NT2/D1 (cell line): ENCODE results near the gene NFU1.

Experiments
- DNase-seq: peaks from one replicate; pipeline ENCODE4 v3.0.0-alpha.2; 2011; ENCODE audit warnings: low read depth, low spot score
- H3K27me3 ChIP-seq: 2 replicates; pipeline ENCODE4 v1.6.0; 2011; ENCODE audit warnings: mild to moderate bottlenecking; ENCODE audit not compliant: insufficient read length, insufficient read depth
- H3K36me3 ChIP-seq: 2 replicates; pipeline ENCODE4 v1.6.1; 2011; ENCODE audit warnings: mild to moderate bottlenecking, low read length, mixed read lengths; ENCODE audit not compliant: insufficient read depth, insufficient read length
- H3K4me1 ChIP-seq: 2 replicates; pipeline ENCODE4 v1.5.1; 2011; ENCODE audit not compliant: insufficient read depth, insufficient read length
- H3K4me3 ChIP-seq: 2 replicates; pipeline ENCODE4 v1.5.1; 2011; ENCODE audit warnings: low read depth; ENCODE audit not compliant: insufficient read length
- H3K9ac ChIP-seq: 2 replicates; pipeline ENCODE4 v1.6.0; 2011; ENCODE audit warnings: low read depth; ENCODE audit not compliant: insufficient read length
- H3K9me3 ChIP-seq: 2 replicates; pipeline ENCODE4 v1.5.1; 2011; ENCODE audit warnings: mild to moderate bottlenecking, low read length; ENCODE audit not compliant: insufficient read depth
- SUZ12 ChIP-seq: IDR thresholded peaks from 2 replicates; pipeline ENCODE4 v1.6.1; 2011; ENCODE audit not compliant: insufficient read length, insufficient read depth; ENCODE audit errors: extremely low read depth
- YY1 ChIP-seq: IDR thresholded peaks from 2 replicates; pipeline ENCODE4 v1.6.1; 2011; ENCODE audit not compliant: insufficient read length, insufficient read depth
- ZNF274 ChIP-seq: IDR thresholded peaks from 2 replicates; pipeline ENCODE4 v1.6.1; 2011; ENCODE audit warnings: mild to moderate bottlenecking, low read depth, low read length

Gene NFU1

GRCh38 chr2:69386789-69387734 lies 50.2 kb downstream of the NFU1 start, which contains the start of gene GFPT1:
GFPT1 (minus strand) TSS chr2:69387227; CDS start chr2:69387071, 156 bp downstream.
- Histone ChIP-seq H3K9me3 (no peaks in the 10 kb centered on the region), H3K27me3 (no peaks in the 10 kb centered on the region), H3K36me3 (no peaks in the 10 kb centered on the region), H3K4me1 (no peaks in the 10 kb centered on the region), H3K9ac (peak within 1 kb of the TSS; percentile 83), H3K4me3 (peak within 1 kb of the TSS; percentile 55)
- peak; percentile 77 for DNase-seq
- TF ChIP-seq YY1, result no peak
- TF ChIP-seq ZNF274, result no peak
- TF ChIP-seq SUZ12, result no peak

- H3K9me3 ChIP-seq, result no peaks in the 10 kb centered on the region
- H3K9ac ChIP-seq, result peak overlapping the region; percentile 69
- TF ChIP-seq YY1, result no peak
- no peak for TF ChIP-seq ZNF274
- TF ChIP-seq SUZ12, result no peak
- no peak for DNase-seq
- H3K4me1 ChIP-seq, result no peaks in the 10 kb centered on the region
- no peaks in the 10 kb centered on the region for H3K27me3 ChIP-seq
- peak overlapping the region; percentile 55 for H3K4me3 ChIP-seq
- no peaks in the 10 kb centered on the region for H3K36me3 ChIP-seq
These were observed 50.9 kb downstream of the NFU1 start for GRCh38 chr2:69386360-69386759.

DNA sequence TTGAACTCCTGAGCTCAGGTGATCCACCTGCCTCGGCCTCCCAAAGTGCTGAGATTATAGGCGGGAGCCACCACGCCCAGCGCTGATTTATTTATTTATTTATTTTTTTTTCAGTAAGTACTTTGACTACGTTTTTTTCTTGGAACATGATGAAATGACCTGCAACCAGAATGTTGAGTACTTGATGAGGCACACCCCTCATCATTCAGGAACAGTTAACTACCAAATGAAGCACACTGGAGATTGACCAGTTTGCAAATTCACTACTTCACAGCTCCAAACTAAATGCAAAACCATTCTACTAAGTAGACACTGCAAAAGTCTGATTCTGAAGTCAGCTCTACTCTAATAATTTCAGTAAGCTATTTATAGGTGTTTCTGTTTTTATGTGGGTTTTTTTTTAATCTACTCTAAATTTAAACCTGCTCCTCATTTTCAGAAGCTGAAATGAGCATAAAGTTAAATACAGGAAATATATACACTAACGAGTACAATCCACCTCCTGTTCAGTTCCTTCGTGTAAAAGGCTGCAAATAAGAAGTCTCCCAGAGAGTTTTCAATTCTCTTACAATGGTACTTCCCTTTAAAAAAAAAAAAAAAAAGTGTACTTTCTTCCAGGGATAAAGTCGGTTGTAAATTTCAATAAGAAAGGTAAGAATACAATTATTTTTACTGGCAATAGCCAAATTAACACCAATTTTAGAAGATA lies 51.6 kb downstream of the NFU1 start:
- Histone ChIP-seq H3K9ac (peak overlapping the region; percentile 69), H3K4me1 (no peaks in the 10 kb centered on the region)

DNA sequence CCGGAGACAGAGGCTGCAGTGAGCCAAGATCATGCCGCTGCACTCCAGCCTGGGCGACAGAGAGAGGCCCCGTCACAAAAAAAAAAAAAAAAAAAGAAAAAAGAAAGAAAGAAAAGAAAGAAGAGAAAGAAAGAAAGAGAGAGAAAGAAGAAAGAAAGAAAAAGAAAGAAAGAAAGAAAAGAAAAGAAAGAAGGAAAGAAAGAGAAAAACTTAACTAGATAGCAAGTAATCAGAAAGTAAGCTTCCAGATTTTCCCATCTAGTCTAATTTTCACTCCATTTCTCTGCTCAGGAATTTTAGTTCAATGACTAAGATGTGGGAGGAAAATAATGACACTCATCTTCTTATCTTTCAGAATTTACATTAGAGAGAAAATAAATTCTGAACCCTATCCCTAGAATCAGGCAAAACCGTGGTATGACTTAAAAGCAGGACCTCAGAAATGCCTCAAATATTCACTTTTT lies 52.6 kb downstream of the NFU1 start:
- no peak for DNase-seq
- Histone ChIP-seq H3K9ac (no peak overlapping the region), H3K27me3 (no peaks in the 10 kb centered on the region), H3K4me3 (no peak overlapping the region), H3K4me1 (no peaks in the 10 kb centered on the region), H3K9me3 (no peaks in the 10 kb centered on the region), H3K36me3 (peaks cover 5% of the 10 kb centered on the region)
- no peak for TF ChIP-seq ZNF274
- TF ChIP-seq SUZ12, result no peak
- no peak for TF ChIP-seq YY1

More for the DNA sequence above, 51.6 kb downstream of the NFU1 start:
- H3K4me3 ChIP-seq, result peak overlapping the region; percentile 55
- H3K36me3 ChIP-seq, result no peaks in the 10 kb centered on the region
- H3K27me3 ChIP-seq, result no peaks in the 10 kb centered on the region
- TF ChIP-seq YY1 (no peak), SUZ12 (no peak), ZNF274 (no peak)
- no peak for DNase-seq
- H3K9me3 ChIP-seq, result no peaks in the 10 kb centered on the region

DNA sequence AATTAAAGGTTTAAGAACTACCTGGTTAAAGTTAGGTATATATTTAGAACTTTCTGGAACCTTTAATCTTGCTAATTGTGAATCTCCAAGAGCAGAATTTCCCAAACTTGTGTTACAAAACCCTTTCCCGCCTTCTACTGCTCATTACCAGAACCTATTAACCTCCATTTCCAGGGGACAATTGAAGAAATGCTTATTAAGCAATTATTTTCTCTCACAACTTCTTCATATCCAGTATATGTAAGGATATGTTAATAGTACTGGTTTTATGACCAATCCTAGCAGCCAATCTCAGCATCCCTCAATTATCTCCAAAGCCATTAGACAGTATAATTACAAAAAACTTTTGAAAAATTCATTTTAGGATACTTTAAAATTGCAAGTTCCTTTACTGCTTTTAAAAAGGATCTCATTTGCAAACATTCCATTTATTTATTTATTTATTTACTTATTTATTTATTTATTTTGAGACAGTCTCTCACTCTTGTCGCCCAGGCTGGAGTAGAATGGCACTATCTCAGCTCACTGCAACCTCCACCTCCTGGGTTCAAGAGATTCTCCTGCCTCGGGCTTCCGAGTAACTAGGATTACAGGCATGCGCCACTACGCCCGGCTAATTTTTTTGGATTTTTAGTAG lies 53.9 kb downstream of the NFU1 start:
- no peaks in the 10 kb centered on the region for H3K4me1 ChIP-seq
- H3K9ac ChIP-seq, result no peak overlapping the region
- no peak for DNase-seq
- TF ChIP-seq ZNF274 (no peak), YY1 (no peak), SUZ12 (no peak)
- peaks cover 6% of the 10 kb centered on the region for H3K36me3 ChIP-seq
- no peaks in the 10 kb centered on the region for H3K27me3 ChIP-seq
- H3K9me3 ChIP-seq, result no peaks in the 10 kb centered on the region
- H3K4me3 ChIP-seq, result no peak overlapping the region

DNA sequence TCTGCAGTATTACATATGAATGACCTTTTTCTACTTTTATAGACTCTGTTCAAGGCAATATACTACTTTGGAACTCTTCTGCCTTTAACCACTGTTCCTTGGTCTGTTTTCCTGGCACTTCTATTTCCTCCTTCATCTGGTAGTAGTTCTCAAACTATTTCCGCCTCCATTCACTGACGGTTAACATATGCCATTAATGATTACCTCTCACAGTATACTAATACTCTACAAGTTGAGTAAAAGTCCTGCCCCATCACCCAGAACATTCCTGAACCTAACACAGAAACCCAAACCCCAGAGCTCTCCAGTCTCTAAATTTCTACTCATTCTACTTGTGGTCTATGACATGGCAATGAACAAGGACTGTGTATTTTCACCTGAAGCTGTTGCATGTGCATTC lies 54.7 kb downstream of the NFU1 start:
- no peak for DNase-seq
- no peak overlapping the region for H3K9ac ChIP-seq
- H3K27me3 ChIP-seq, result no peaks in the 10 kb centered on the region
- no peaks in the 10 kb centered on the region for H3K4me1 ChIP-seq
- H3K36me3 ChIP-seq, result peaks cover 6% of the 10 kb centered on the region
- no peak overlapping the region for H3K4me3 ChIP-seq
- H3K9me3 ChIP-seq, result no peaks in the 10 kb centered on the region
- no peak for TF ChIP-seq YY1
- TF ChIP-seq ZNF274, result no peak
- no peak for TF ChIP-seq SUZ12
